WTC11 (cell line): Measurements from ENCODE around the gene DAPK1. TPM values are rescaled to one million over a fixed set of nuclear protein-coding genes. Genes with fewer than 3 reads are reported as not detected.

Source experiments
- ATAC-seq: fragments of 200-7000 bp; cut with Tn5 transposase; 2 replicates; pipeline ENCODE4 v1.10.0; 2021; ENCODE audit warnings: mild to moderate bottlenecking, moderate library complexity
- CTCF ChIA-PET: fragments of 300-600 bp; sonication (Branson Sonifier 250); formaldehyde crosslinking; loops from one replicate; lab custom pipeline; 2021; ENCODE audit warnings: antibody characterized with exemption; lab: Charles Lee
- POLR2A ChIA-PET: fragments of 350-600 bp; sonication (Branson Sonifier 250); formaldehyde crosslinking; loops from one replicate; lab custom pipeline; 2021; ENCODE audit warnings: antibody characterized with exemption; lab: Charles Lee
- DNase-seq: peaks from one replicate; pipeline ENCODE4 v3.0.0; 2021; ENCODE audit warnings: low spot score
- H3K27ac Mint-ChIP-seq: 2 replicates; pipeline ENCODE4 v1.8.0; 2021; ENCODE audit warnings: mixed read lengths
- H3K27me3 Mint-ChIP-seq: 2 replicates; pipeline ENCODE4 v1.8.0; 2021; ENCODE audit warnings: low read depth, mild to moderate bottlenecking, moderate library complexity, mixed read lengths
- H3K36me3 Mint-ChIP-seq: 2 replicates; pipeline ENCODE4 v1.8.0; 2021; ENCODE audit warnings: mixed read lengths
- H3K4me1 Mint-ChIP-seq: 2 replicates; pipeline ENCODE4 v1.8.0; 2022; ENCODE audit warnings: mixed read lengths
- H3K4me3 Mint-ChIP-seq: 2 replicates; pipeline ENCODE4 v1.8.0; 2021; ENCODE audit warnings: mild to moderate bottlenecking, moderate library complexity, mixed read lengths
- H3K9me3 Mint-ChIP-seq: 2 replicates; pipeline ENCODE4 v1.8.0; 2021; ENCODE audit warnings: mixed read lengths
- GABPB1 ChIP-seq: sonication (generic); formaldehyde crosslinking; IDR thresholded peaks from 2 replicates; pipeline ENCODE4 v1.8.1; 2023; ENCODE audit warnings: mild to moderate bottlenecking, missing genetic modification reagents
- GTF2I ChIP-seq: fragments of 250-450 bp; sonication (Bioruptor Pico); conservative IDR thresholded peaks from 2 replicates; pipeline ENCODE4 v1.4.0; 2021; ENCODE audit warnings: mild to moderate bottlenecking
- MAX ChIP-seq: sonication (generic); formaldehyde crosslinking; IDR thresholded peaks from 2 replicates; pipeline ENCODE4 v1.8.0; 2022; ENCODE audit warnings: mild to moderate bottlenecking, missing genetic modification reagents
- NR2C2 ChIP-seq: sonication (generic); formaldehyde crosslinking; IDR thresholded peaks from 2 replicates; pipeline ENCODE4 v1.8.0; 2022; ENCODE audit warnings: mild to moderate bottlenecking, missing genetic modification reagents
- NR3C1 ChIP-seq: sonication (generic); formaldehyde crosslinking; conservative IDR thresholded peaks from 2 replicates; pipeline ENCODE4 v1.8.1; 2023; ENCODE audit warnings: low read depth, mild to moderate bottlenecking, missing genetic modification reagents
- OVOL2 ChIP-seq: fragments of 250-450 bp; sonication (Bioruptor Pico); IDR thresholded peaks from 2 replicates; pipeline ENCODE4 v1.9.0; 2021; ENCODE audit warnings: mild to moderate bottlenecking, borderline replicate concordance
- PREB ChIP-seq: sonication (generic); formaldehyde crosslinking; IDR thresholded peaks from 2 replicates; pipeline ENCODE4 v1.8.1; 2022; ENCODE audit warnings: mild to moderate bottlenecking, missing genetic modification reagents, moderate library complexity, borderline replicate concordance
- RORB ChIP-seq: fragments of 250-450 bp; sonication (Bioruptor Pico); IDR thresholded peaks from 2 replicates; pipeline ENCODE4 v1.9.0; 2021; ENCODE audit warnings: mild to moderate bottlenecking
- TCF7 ChIP-seq: sonication (generic); formaldehyde crosslinking; IDR thresholded peaks from 2 replicates; pipeline ENCODE4 v1.8.0; 2022; ENCODE audit warnings: mild to moderate bottlenecking, low read depth, missing genetic modification reagents, moderate library complexity
- ZMAT4 ChIP-seq: fragments of 250-450 bp; sonication (Bioruptor Pico); IDR thresholded peaks from 2 replicates; pipeline ENCODE4 v1.9.0; 2021; ENCODE audit warnings: mild to moderate bottlenecking
- ZNF121 ChIP-seq: sonication (generic); formaldehyde crosslinking; IDR thresholded peaks from 2 replicates; pipeline ENCODE4 v1.8.0; 2023; ENCODE audit warnings: missing genetic modification reagents
- ZNF138 ChIP-seq: sonication (generic); formaldehyde crosslinking; conservative IDR thresholded peaks from 2 replicates; pipeline ENCODE4 v1.8.1; 2022; ENCODE audit warnings: mild to moderate bottlenecking, moderate library complexity, missing genetic modification reagents
- total RNA-seq: library from RNA; stranded (reverse); gene quantifications from 3 replicates; pipeline ENCODE4 v1.2.3, GENCODE V29; 2021
- TF ChIP-seq, protein P1 (sequence below): sonication (generic); formaldehyde crosslinking; IDR thresholded peaks from 2 replicates; pipeline ENCODE4 v1.8.1; 2022; ENCODE audit warnings: mild to moderate bottlenecking, moderate library complexity, missing genetic modification reagents
- TF ChIP-seq, protein P2 (sequence below): sonication (generic); formaldehyde crosslinking; IDR thresholded peaks from 2 replicates; pipeline ENCODE4 v1.8.0; 2023; ENCODE audit warnings: missing genetic modification reagents
- TF ChIP-seq, protein P3 (sequence below): fragments of 250-450 bp; sonication (Bioruptor Pico); IDR thresholded peaks from 2 replicates; pipeline ENCODE4 v1.9.0; 2021; ENCODE audit warnings: mild to moderate bottlenecking, borderline replicate concordance
- TF ChIP-seq, protein P4 (sequence below): sonication (generic); formaldehyde crosslinking; conservative IDR thresholded peaks from 2 replicates; pipeline ENCODE4 v1.8.1; 2022; ENCODE audit warnings: mild to moderate bottlenecking, missing genetic modification reagents
- TF ChIP-seq, protein P5 (sequence below): sonication (generic); formaldehyde crosslinking; IDR thresholded peaks from 2 replicates; pipeline ENCODE4 v1.8.1; 2022; ENCODE audit warnings: missing genetic modification reagents, borderline replicate concordance

Gene DAPK1
- total RNA-seq, 1 experiment from 2014 or later = 129 TPM

- Mint-ChIP-seq H3K36me3 (peaks cover 76% of the 10 kb centered on the region), H3K27ac (peak overlapping the region; percentile 90; the same call in 1 of the 2 replicates), H3K4me1 (peaks cover 6% of the 10 kb centered on the region; the same call in 1 of the 2 replicates), H3K27me3 (no peaks in the 10 kb centered on the region), H3K4me3 (no peak overlapping the region), H3K9me3 (no peaks in the 10 kb centered on the region)
- ChIA-PET CTCF (no interaction called here), POLR2A (interaction anchor here (0.8 kb wide), 1 partner anchor 56 kb away, joined by 3 read pairs; no protein-coding TSS in a partner anchor)
- DNase-seq = no peak
- no peak for TF ChIP-seq GABPB1 (CRISPR knock-in tag)
- TF ChIP-seq NR3C1 (CRISPR knock-in tag) = no peak
- TF ChIP-seq OVOL2 (CRISPR knock-in tag) = no peak
- TF ChIP-seq, protein P1, sequence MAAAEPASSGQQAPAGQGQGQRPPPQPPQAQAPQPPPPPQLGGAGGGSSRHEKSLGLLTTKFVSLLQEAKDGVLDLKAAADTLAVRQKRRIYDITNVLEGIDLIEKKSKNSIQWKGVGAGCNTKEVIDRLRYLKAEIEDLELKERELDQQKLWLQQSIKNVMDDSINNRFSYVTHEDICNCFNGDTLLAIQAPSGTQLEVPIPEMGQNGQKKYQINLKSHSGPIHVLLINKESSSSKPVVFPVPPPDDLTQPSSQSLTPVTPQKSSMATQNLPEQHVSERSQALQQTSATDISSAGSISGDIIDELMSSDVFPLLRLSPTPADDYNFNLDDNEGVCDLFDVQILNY = no peak
- TF ChIP-seq NR2C2 = no peak
- TF ChIP-seq ZNF138 (CRISPR knock-in tag) = no peak
- TF ChIP-seq, protein P2, sequence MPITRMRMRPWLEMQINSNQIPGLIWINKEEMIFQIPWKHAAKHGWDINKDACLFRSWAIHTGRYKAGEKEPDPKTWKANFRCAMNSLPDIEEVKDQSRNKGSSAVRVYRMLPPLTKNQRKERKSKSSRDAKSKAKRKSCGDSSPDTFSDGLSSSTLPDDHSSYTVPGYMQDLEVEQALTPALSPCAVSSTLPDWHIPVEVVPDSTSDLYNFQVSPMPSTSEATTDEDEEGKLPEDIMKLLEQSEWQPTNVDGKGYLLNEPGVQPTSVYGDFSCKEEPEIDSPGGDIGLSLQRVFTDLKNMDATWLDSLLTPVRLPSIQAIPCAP = no peak
- TF ChIP-seq, protein P3, sequence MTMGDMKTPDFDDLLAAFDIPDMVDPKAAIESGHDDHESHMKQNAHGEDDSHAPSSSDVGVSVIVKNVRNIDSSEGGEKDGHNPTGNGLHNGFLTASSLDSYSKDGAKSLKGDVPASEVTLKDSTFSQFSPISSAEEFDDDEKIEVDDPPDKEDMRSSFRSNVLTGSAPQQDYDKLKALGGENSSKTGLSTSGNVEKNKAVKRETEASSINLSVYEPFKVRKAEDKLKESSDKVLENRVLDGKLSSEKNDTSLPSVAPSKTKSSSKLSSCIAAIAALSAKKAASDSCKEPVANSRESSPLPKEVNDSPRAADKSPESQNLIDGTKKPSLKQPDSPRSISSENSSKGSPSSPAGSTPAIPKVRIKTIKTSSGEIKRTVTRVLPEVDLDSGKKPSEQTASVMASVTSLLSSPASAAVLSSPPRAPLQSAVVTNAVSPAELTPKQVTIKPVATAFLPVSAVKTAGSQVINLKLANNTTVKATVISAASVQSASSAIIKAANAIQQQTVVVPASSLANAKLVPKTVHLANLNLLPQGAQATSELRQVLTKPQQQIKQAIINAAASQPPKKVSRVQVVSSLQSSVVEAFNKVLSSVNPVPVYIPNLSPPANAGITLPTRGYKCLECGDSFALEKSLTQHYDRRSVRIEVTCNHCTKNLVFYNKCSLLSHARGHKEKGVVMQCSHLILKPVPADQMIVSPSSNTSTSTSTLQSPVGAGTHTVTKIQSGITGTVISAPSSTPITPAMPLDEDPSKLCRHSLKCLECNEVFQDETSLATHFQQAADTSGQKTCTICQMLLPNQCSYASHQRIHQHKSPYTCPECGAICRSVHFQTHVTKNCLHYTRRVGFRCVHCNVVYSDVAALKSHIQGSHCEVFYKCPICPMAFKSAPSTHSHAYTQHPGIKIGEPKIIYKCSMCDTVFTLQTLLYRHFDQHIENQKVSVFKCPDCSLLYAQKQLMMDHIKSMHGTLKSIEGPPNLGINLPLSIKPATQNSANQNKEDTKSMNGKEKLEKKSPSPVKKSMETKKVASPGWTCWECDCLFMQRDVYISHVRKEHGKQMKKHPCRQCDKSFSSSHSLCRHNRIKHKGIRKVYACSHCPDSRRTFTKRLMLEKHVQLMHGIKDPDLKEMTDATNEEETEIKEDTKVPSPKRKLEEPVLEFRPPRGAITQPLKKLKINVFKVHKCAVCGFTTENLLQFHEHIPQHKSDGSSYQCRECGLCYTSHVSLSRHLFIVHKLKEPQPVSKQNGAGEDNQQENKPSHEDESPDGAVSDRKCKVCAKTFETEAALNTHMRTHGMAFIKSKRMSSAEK (CRISPR knock-in tag) = no peak
- no peak for TF ChIP-seq RORB (CRISPR knock-in tag)
- TF ChIP-seq, protein P4, sequence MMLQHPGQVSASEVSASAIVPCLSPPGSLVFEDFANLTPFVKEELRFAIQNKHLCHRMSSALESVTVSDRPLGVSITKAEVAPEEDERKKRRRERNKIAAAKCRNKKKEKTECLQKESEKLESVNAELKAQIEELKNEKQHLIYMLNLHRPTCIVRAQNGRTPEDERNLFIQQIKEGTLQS (CRISPR knock-in tag) = no peak
- ATAC-seq = no peak
Observed at GRCh38 chr9:87699835-87700234, 202.2 kb downstream of the DAPK1 start.

DNA sequence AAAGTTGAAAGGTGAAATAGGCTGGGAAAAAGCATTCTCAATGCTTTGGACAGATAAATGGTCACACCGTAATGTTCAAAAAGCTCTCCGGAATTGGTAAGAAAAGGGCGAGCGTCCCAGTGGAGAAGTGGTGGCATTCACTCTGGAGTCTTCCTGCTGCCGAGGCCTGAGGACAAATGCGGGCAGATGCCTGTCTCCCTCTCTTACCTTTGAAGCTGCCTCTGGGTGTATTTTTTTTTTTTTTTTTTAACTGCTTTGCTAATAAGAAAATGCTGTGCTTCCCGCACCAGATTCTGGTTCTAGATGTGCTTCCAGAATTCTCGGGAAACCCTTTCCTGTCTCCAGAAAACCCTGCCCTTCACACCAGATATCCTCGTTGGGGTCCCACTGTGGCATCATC, 203.8 kb downstream of the DAPK1 start:
- TF ChIP-seq GTF2I (CRISPR knock-in tag) (no peak), ZMAT4 (CRISPR knock-in tag) (no peak), PREB (CRISPR knock-in tag) (no peak), MAX (CRISPR knock-in tag) (no peak), ZNF121 (CRISPR knock-in tag) (no peak), TCF7 (no peak), ZNF138 (CRISPR knock-in tag) (no peak)
- TF ChIP-seq, protein P5, sequence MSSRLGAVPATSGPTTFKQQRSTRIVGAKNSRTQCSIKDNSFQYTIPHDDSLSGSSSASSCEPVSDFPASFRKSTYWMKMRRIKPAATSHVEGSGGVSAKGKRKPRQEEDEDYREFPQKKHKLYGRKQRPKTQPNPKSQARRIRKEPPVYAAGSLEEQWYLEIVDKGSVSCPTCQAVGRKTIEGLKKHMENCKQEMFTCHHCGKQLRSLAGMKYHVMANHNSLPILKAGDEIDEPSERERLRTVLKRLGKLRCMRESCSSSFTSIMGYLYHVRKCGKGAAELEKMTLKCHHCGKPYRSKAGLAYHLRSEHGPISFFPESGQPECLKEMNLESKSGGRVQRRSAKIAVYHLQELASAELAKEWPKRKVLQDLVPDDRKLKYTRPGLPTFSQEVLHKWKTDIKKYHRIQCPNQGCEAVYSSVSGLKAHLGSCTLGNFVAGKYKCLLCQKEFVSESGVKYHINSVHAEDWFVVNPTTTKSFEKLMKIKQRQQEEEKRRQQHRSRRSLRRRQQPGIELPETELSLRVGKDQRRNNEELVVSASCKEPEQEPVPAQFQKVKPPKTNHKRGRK (CRISPR knock-in tag) = no peak
- TF ChIP-seq, protein P2 = no peak
- ChIA-PET CTCF (interaction anchor here (0.5 to 1.7 kb wide), 5 partner anchors 17 to 417 kb away, joined by 3 to 5 read pairs (median 3); partner anchors contain the start of gene CTSL), POLR2A (no interaction called here)
- ATAC-seq (0 out of 2 replicates have a peak, but pooled peaks have one; percentile 13), DNase-seq (no peak)
- no peak overlapping the region for H3K4me3 Mint-ChIP-seq
- no peaks in the 10 kb centered on the region for H3K9me3 Mint-ChIP-seq
- H3K4me1 Mint-ChIP-seq = peaks cover 6% of the 10 kb centered on the region; the same call in 1 of the 2 replicates
- H3K27ac Mint-ChIP-seq = peak overlapping the region; percentile 90
- peaks cover 76% of the 10 kb centered on the region for H3K36me3 Mint-ChIP-seq
- no peaks in the 10 kb centered on the region for H3K27me3 Mint-ChIP-seq
